GM12878 (cell line): ENCODE data around the gene MCM3. TPM values are rescaled to one million over a fixed set of nuclear protein-coding genes. Genes with fewer than 3 reads are reported as not detected.

Source experiments
- ATF2 ChIP-seq: IDR thresholded peaks from 2 replicates; pipeline ENCODE4 v1.6.1; 2012; ENCODE audit warnings: low read length, inconsistent platforms
- BCLAF1 ChIP-seq: fragments of 450-650 bp; IDR thresholded peaks from 2 replicates; pipeline ENCODE4 v1.6.1; 2017; ENCODE audit warnings: antibody characterized with exemption, mild to moderate bottlenecking, moderate library complexity
- CEBPZ ChIP-seq: fragments of 150-350 bp; IDR thresholded peaks from 2 replicates; pipeline ENCODE4 v1.6.1; 2016; ENCODE audit warnings: low read depth, low read length
- FOXM1 ChIP-seq: IDR thresholded peaks from 2 replicates; pipeline ENCODE4 v1.6.1; 2012; ENCODE audit warnings: low read depth, mild to moderate bottlenecking, inconsistent platforms, low read length, moderate library complexity
- JUNB ChIP-seq: IDR thresholded peaks from 2 replicates; pipeline ENCODE4 v1.6.1; 2016; ENCODE audit warnings: antibody characterized with exemption, mild to moderate bottlenecking
- MEF2B ChIP-seq: fragments of 450-650 bp; IDR thresholded peaks from 2 replicates; pipeline ENCODE4 v1.6.1; 2018; ENCODE audit warnings: mild to moderate bottlenecking, moderate library complexity; ENCODE audit not compliant: partially characterized antibody, poor library complexity, severe bottlenecking
- PML ChIP-seq: IDR thresholded peaks from 2 replicates; pipeline ENCODE4 v1.6.1; 2012; ENCODE audit warnings: low read length, inconsistent platforms
- POLR2AphosphoS5 ChIP-seq: IDR thresholded peaks from 2 replicates; pipeline ENCODE4 v1.6.1; 2011; ENCODE audit warnings: mild to moderate bottlenecking, low read length, inconsistent platforms
- SREBF2 ChIP-seq: IDR thresholded peaks from 2 replicates; pipeline ENCODE4 v1.6.1; 2012; ENCODE audit warnings: mild to moderate bottlenecking, low read length
- STAT3 ChIP-seq: IDR thresholded peaks from 2 replicates; pipeline ENCODE4 v1.6.1; 2011; ENCODE audit warnings: low read depth, low read length, improper control_type of control experiment
- TAF1 ChIP-seq: IDR thresholded peaks from 2 replicates; pipeline ENCODE4 v1.6.1; 2011; ENCODE audit warnings: mild to moderate bottlenecking, low read depth, low read length, borderline replicate concordance
- TCF3 ChIP-seq: IDR thresholded peaks from 2 replicates; pipeline ENCODE4 v1.6.1; 2012; ENCODE audit warnings: low read depth, mild to moderate bottlenecking, low read length, borderline replicate concordance; ENCODE audit not compliant: insufficient read depth
- USF2 ChIP-seq: IDR thresholded peaks from 2 replicates; pipeline ENCODE4 v1.6.1; 2011; ENCODE audit warnings: low read depth, low read length, improper control_type of control experiment, borderline replicate concordance
- ZBTB4 ChIP-seq: fragments of 450-650 bp; formaldehyde crosslinking; IDR thresholded peaks from 2 replicates; pipeline ENCODE4 v1.4.0; 2022; ENCODE audit warnings: mild to moderate bottlenecking, moderate library complexity
- ZNF24 ChIP-seq: fragments of 450-650 bp; IDR thresholded peaks from 2 replicates; pipeline ENCODE4 v1.6.1; 2017; ENCODE audit warnings: antibody characterized with exemption, mild to moderate bottlenecking
- ZNF384 ChIP-seq: IDR thresholded peaks from 2 replicates; pipeline ENCODE4 v1.6.1; 2012; ENCODE audit warnings: low read depth, mild to moderate bottlenecking, low read length, improper control_type of control experiment, borderline replicate concordance
- polyA plus RNA-seq, 11 experiments: library from polyadenylated mRNA; depleted of rRNA in 4 of 11; unstranded in 6 of 11; stranded (reverse) in 5 of 11; fragments of >200 nt; fragmentation: Nextera tagmentation in 4 of 11; fragmentation: Illumina TruSeq in 1 of 11; extraction: Ambion mirVana in 4 of 11; extraction: Trizol in 1 of 11; gene quantifications; 1 replicate in 1 of 11; 2 replicates in 10 of 11; pipeline versions ENCODE4 v1.2.1 to v1.2.3, GENCODE V29; 2011 to 2016; ENCODE audit warnings: inconsistent platforms in 2 of 11, missing spikeins in 2 of 11, low read depth in 1 of 11
- total RNA-seq, 4 experiments: library from RNA; depleted of rRNA in 3 of 4; stranded (reverse); fragments of >200 nt in 3 of 4; fragmentation: Illumina TruSeq in 1 of 4; extraction: Trizol in 1 of 4; gene quantifications; 2 replicates each; pipeline versions ENCODE4 v1.2.1 to v1.2.3, GENCODE V29; 2013 to 2021

The MCM3 gene
- total and polyA plus RNA-seq, 10 of the 15 experiments (the other 5 are each of a cell fraction or from before 2014, with no cell fraction given) = 74.1 to 265 (median 214) TPM

- TF ChIP-seq CEBPZ (no peak), USF2 (no peak), STAT3 (no peak), JUNB (peak; percentile 89), TAF1 (no peak), POLR2AphosphoS5 (no peak), FOXM1 (peak; percentile 30; the same call in 1 of the 2 replicates), ZNF24 (no peak), BCLAF1 (no peak), ATF2 (0 out of 2 replicates have a peak, but pooled peaks have one; percentile 33), SREBF2 (no peak), ZBTB4 (CRISPR knock-in tag) (no peak), PML (no peak), ZNF384 (no peak), TCF3 (0 out of 2 replicates have a peak, but pooled peaks have one; percentile 11), MEF2B (no peak)
Measured at GRCh38 chr6:52317841-52318581, 33.5 kb upstream of the MCM3 start (continued).
